H1 (cell line): ENCODE results near the gene ADGRE2. TPM values are rescaled to one million over a fixed set of nuclear protein-coding genes. Genes with fewer than 3 reads are reported as not detected.

Experiments used
- CTCF ChIA-PET: fragments of 300-600 bp; sonication (Branson Sonifier 250); formaldehyde crosslinking; loops from one replicate; lab custom pipeline; 2021; ENCODE audit not compliant: partially characterized antibody; lab: Charles Lee
- POLR2A ChIA-PET: fragments of 300-600 bp; sonication (Branson Sonifier 250); formaldehyde crosslinking; loops from one replicate; lab custom pipeline; 2021; ENCODE audit warnings: inconsistent platforms; ENCODE audit not compliant: partially characterized antibody; lab: Charles Lee
- DNase-seq, 2 experiments: peaks; one replicate each; pipeline versions ENCODE4 v3.0.0 to v3.0.0-alpha.2; 2010 to 2022; ENCODE audit warnings: low spot score in 2 of 2, low read depth in 1 of 2, mixed read lengths in 1 of 2
- FAIRE-seq: peaks from 2 replicates; lab custom pipeline; 2011; peaks lifted over from hg19 to GRCh38; lab: Jason Lieb, UNC
- H2AFZ ChIP-seq: 2 replicates; pipeline ENCODE4 v1.8.1; 2012; ENCODE audit warnings: low read length, inconsistent platforms
- H2AK5ac ChIP-seq: 2 replicates; pipeline ENCODE4 v1.6.1; 2013; ENCODE audit warnings: low read depth, low read length
- H2BK120ac ChIP-seq: replicated peaks from 2 replicates; pipeline ENCODE3; 2013; ENCODE audit warnings: low read depth, low read length, inconsistent platforms
- H2BK12ac ChIP-seq: 2 replicates; pipeline ENCODE4 v1.6.1; 2013; ENCODE audit warnings: low read depth, low read length
- H2BK15ac ChIP-seq: 2 replicates; pipeline ENCODE4 v1.6.1; 2013; ENCODE audit warnings: low read length
- H2BK20ac ChIP-seq: 2 replicates; pipeline ENCODE4 v1.6.1; 2013; ENCODE audit warnings: low read length
- H2BK5ac ChIP-seq: 2 replicates; pipeline ENCODE4 v1.6.1; 2013; ENCODE audit warnings: low read depth, low read length
- H3K14ac ChIP-seq: 2 replicates; pipeline ENCODE4 v1.6.1; 2013; ENCODE audit warnings: inconsistent platforms; ENCODE audit not compliant: insufficient read length
- H3K18ac ChIP-seq: 2 replicates; pipeline ENCODE4 v1.6.1; 2013; ENCODE audit warnings: low read length; ENCODE audit errors: extremely low read depth
- H3K23ac ChIP-seq: 2 replicates; pipeline ENCODE4 v1.6.1; 2013; ENCODE audit warnings: inconsistent platforms; ENCODE audit not compliant: insufficient read length
- H3K23me2 ChIP-seq: 2 replicates; pipeline ENCODE4 v1.6.1; 2013; ENCODE audit warnings: low read depth, low read length
- H3K27ac ChIP-seq: 2 replicates; pipeline ENCODE4 v1.6.1; 2011; ENCODE audit warnings: low read depth, low read length, inconsistent platforms
- H3K27me3 ChIP-seq, 4 experiments: replicated peaks in 1 of 4; 1 replicate in 1 of 4; 2 replicates in 3 of 4; pipeline versions ENCODE4 v1.6.1 to v1.8.1; 2011 to 2013; ENCODE audit warnings: low read length in 3 of 4, mild to moderate bottlenecking in 3 of 4, inconsistent platforms in 2 of 4, mixed read lengths in 2 of 4, moderate library complexity in 1 of 4; ENCODE audit not compliant: control insufficient read depth in 3 of 4, insufficient read depth in 3 of 4; ENCODE audit errors: extremely low read depth in 1 of 4
- H3K36me3 ChIP-seq, 4 experiments: 2 replicates each; pipeline versions ENCODE4 v1.6.1 to v1.8.1; 2011 to 2013; ENCODE audit warnings: mild to moderate bottlenecking in 4 of 4, low read length in 3 of 4, moderate library complexity in 2 of 4, control low read depth in 1 of 4, inconsistent platforms in 1 of 4; ENCODE audit not compliant: insufficient read depth in 4 of 4, control insufficient read depth in 2 of 4
- H3K4ac ChIP-seq: replicated peaks from 2 replicates; pipeline ENCODE3; 2013; ENCODE audit warnings: low read length, low read depth, mixed read lengths, inconsistent platforms; ENCODE audit not compliant: insufficient read length
- H3K4me1 ChIP-seq, 4 experiments: replicated peaks in 1 of 4; 1 replicate in 1 of 4; 2 replicates in 3 of 4; pipeline versions ENCODE4 v1.6.1 to v1.8.1; 2011 to 2013; ENCODE audit warnings: low read length in 3 of 4, inconsistent platforms in 2 of 4, mixed read lengths in 1 of 4; ENCODE audit not compliant: insufficient read depth in 4 of 4, control insufficient read depth in 3 of 4
- H3K4me2 ChIP-seq, 2 experiments: 2 replicates each; pipeline versions ENCODE4 v1.6.1 to v1.8.1; 2011 to 2013; ENCODE audit warnings: low read depth in 2 of 2, low read length in 2 of 2, control low read depth in 1 of 2, inconsistent platforms in 1 of 2, mild to moderate bottlenecking in 1 of 2; ENCODE audit not compliant: insufficient read depth in 1 of 2
- H3K4me3 ChIP-seq, 4 experiments: fragments of 200-600, 300-600 bp in 1 of 4; sonication (generic), shearing (Covaris generic), sonication (Bioruptor Twin) in 1 of 4; 2 replicates each; pipeline versions ENCODE4 v1.5.1 to v1.8.1; 2011 to 2016; ENCODE audit warnings: low read length in 4 of 4, low read depth in 3 of 4, control low read depth in 2 of 4, inconsistent platforms in 2 of 4, mild to moderate bottlenecking in 2 of 4, mixed read lengths in 1 of 4, moderate library complexity in 1 of 4; ENCODE audit not compliant: insufficient read depth in 2 of 4; ENCODE audit errors: extremely low read depth in 1 of 4
- H3K56ac ChIP-seq: replicated peaks from 2 replicates; pipeline ENCODE3; 2013; ENCODE audit warnings: low read depth, mild to moderate bottlenecking, mixed read lengths, low read length, inconsistent platforms; ENCODE audit not compliant: insufficient read length
- H3K79me1 ChIP-seq: 2 replicates; pipeline ENCODE4 v1.6.1; 2013; ENCODE audit warnings: low read depth, low read length, control low read depth
- H3K79me2 ChIP-seq, 2 experiments: 2 replicates each; pipeline versions ENCODE4 v1.6.1 to v1.8.1; 2012 to 2013; ENCODE audit warnings: low read length in 2 of 2, mild to moderate bottlenecking in 2 of 2, inconsistent platforms in 1 of 2; ENCODE audit not compliant: insufficient read depth in 2 of 2, control insufficient read depth in 1 of 2
- H3K9ac ChIP-seq, 4 experiments: replicated peaks in 1 of 4; 1 replicate in 1 of 4; 2 replicates in 3 of 4; pipeline versions ENCODE4 v1.6.1 to v1.8.1; 2011 to 2013; ENCODE audit warnings: low read depth in 3 of 4, low read length in 3 of 4, control low read depth in 2 of 4, mild to moderate bottlenecking in 2 of 4, moderate library complexity in 2 of 4, inconsistent platforms in 1 of 4; ENCODE audit errors: extremely low read depth in 1 of 4
- H3K9me3 ChIP-seq, 2 experiments: 2 replicates each; pipeline versions ENCODE4 v1.6.1 to v1.8.1; 2012 to 2013; ENCODE audit warnings: mild to moderate bottlenecking in 2 of 2, moderate library complexity in 2 of 2, control low read depth in 1 of 2, inconsistent platforms in 1 of 2, low read depth in 1 of 2, low read length in 1 of 2, mixed read lengths in 1 of 2; ENCODE audit not compliant: insufficient read depth in 2 of 2
- H4K20me1 ChIP-seq, 2 experiments: replicated peaks in 1 of 2; 2 replicates each; pipeline versions ENCODE3 to v1.8.1; 2011 to 2013; ENCODE audit warnings: inconsistent platforms in 2 of 2, low read length in 2 of 2, mild to moderate bottlenecking in 1 of 2; ENCODE audit not compliant: insufficient read depth in 2 of 2, control insufficient read depth in 1 of 2
- H4K5ac ChIP-seq: 2 replicates; pipeline ENCODE4 v1.6.1; 2013; ENCODE audit warnings: low read length, low read depth, mixed read lengths, inconsistent platforms; ENCODE audit not compliant: insufficient read length
- H4K8ac ChIP-seq: 2 replicates; pipeline ENCODE4 v1.8.0; 2013; ENCODE audit warnings: mild to moderate bottlenecking, moderate library complexity, low read length, inconsistent platforms; ENCODE audit not compliant: insufficient read depth; ENCODE audit errors: extremely low read depth
- H4K91ac ChIP-seq: replicated peaks from 2 replicates; pipeline ENCODE3; 2013; ENCODE audit warnings: low read length, mixed read lengths, inconsistent platforms; ENCODE audit not compliant: insufficient read length
- RBBP5 ChIP-seq: IDR thresholded peaks from 2 replicates; pipeline ENCODE4 v1.7.1; 2012; ENCODE audit warnings: low read depth, mild to moderate bottlenecking, inconsistent platforms, low read length, moderate library complexity, borderline replicate concordance
- polyA plus RNA-seq, 7 experiments: library from polyadenylated mRNA; depleted of rRNA in 3 of 7; stranded (reverse) in 5 of 7; unstranded in 2 of 7; fragments of >200 nt in 5 of 7; fragments of 200-250 nt in 2 of 7; gene quantifications; 1 replicate in 5 of 7; 2 replicates in 1 of 7; 4 replicates in 1 of 7; pipeline versions ENCODE4 v1.2.1 to v1.2.3, GENCODE V29; 2011 to 2013; ENCODE audit warnings: missing spikeins in 2 of 7, mixed read lengths in 2 of 7
- total RNA-seq: library from RNA; stranded (reverse); fragmentation: NEBNext Ultra II Directional; extraction: Animal tissue kit (Norgen Biotek cat#: 25700); gene quantifications from 2 replicates; pipeline ENCODE4 v1.2.1, GENCODE V29; 2021

Gene ADGRE2
- total and polyA plus RNA-seq, 2 of the 8 experiments (the other 6 are each of a cell fraction or from before 2014, with no cell fraction given): 2.0 to 4.5 TPM

- H3K4me1 ChIP-seq: no peaks in the 10 kb centered on the region; a peak in 2 of 7 replicates
- H3K4ac ChIP-seq: no peak overlapping the region
- H3K79me2 ChIP-seq: no peaks in the 10 kb centered on the region
- H3K9me3 ChIP-seq: peaks cover 12 to 19% of the 10 kb centered on the region in 2 experiments; a peak in 3 of 4 replicates
- H3K9ac ChIP-seq: no peak overlapping the region
- no peak overlapping the region for H2AK5ac ChIP-seq
- ChIA-PET POLR2A (no interaction called here), CTCF (interaction anchor here (1.6 kb wide), 1 partner anchor 11 kb away, joined by 3 read pairs; no protein-coding TSS in a partner anchor)
- H4K91ac ChIP-seq: no peak overlapping the region
- no peak overlapping the region for H4K8ac ChIP-seq
- H2BK15ac ChIP-seq: no peak overlapping the region
- no peak overlapping the region for H3K27ac ChIP-seq
- no peak overlapping the region for H2BK120ac ChIP-seq
- DNase-seq: no peak
- H3K23me2 ChIP-seq: no peaks in the 10 kb centered on the region
- H2BK12ac ChIP-seq: no peak overlapping the region
- no peaks in the 10 kb centered on the region for H3K79me1 ChIP-seq
- H3K4me2 ChIP-seq: no peak overlapping the region
- no peak overlapping the region for H4K5ac ChIP-seq
- no peak overlapping the region for H3K14ac ChIP-seq
- H3K56ac ChIP-seq: no peak overlapping the region
- no peak overlapping the region for H3K23ac ChIP-seq
- H3K4me3 ChIP-seq: no peak overlapping the region
- no peak overlapping the region for H3K18ac ChIP-seq
- H2BK5ac ChIP-seq: no peak overlapping the region
- TF ChIP-seq RBBP5: no peak
- TF ChIP-seq, all 59 proteins: peak for 0
- no peak for FAIRE-seq
- no peak overlapping the region for H2AFZ ChIP-seq
- no peak overlapping the region for H2BK20ac ChIP-seq
- H4K20me1 ChIP-seq: no peaks in the 10 kb centered on the region
- H3K36me3 ChIP-seq: no peaks in the 10 kb centered on the region; a peak in 1 of 8 replicates
- no peaks in the 10 kb centered on the region for H3K27me3 ChIP-seq
Observed at GRCh38 chr19:14732510-14732909, 45.9 kb downstream of the ADGRE2 start.
